Omental fat pad (tissue), 4 donors: Measurements from ENCODE around the gene UBN1. TPM values are rescaled to one million over a fixed set of nuclear protein-coding genes. Genes with fewer than 3 reads are reported as not detected.

Experiments used
- ATAC-seq: fragments of 150-250 bp; one replicate; pipeline ENCODE4 v1.9.1; 2016; ENCODE audit warnings: mild to moderate bottlenecking, moderate library complexity; ENCODE audit not compliant: low FRiP score
- DNase-seq: peaks from one replicate; pipeline ENCODE4 v3.0.0-alpha.2; 2019; ENCODE audit warnings: low spot score
- total RNA-seq, 4 donors: library from RNA; depleted of rRNA; stranded (reverse); fragments of >200 nt; gene quantifications; one replicate each; pipeline ENCODE4 v1.1.0, GENCODE V29; 2016
- TF ChIP-seq, protein P1 (sequence below), 3 donors: fragments of 450-650 bp; IDR thresholded peaks; one replicate each; pipeline ENCODE4 v1.5.1; 2016 to 2017; ENCODE audit warnings: antibody characterized with exemption in 3 of 3, mild to moderate bottlenecking in 3 of 3, moderate library complexity in 2 of 3

UBN1 gene
- total RNA-seq, 4 donors from 2014 or later: 32.8 to 67.5 (median 41.1) TPM

DNA sequence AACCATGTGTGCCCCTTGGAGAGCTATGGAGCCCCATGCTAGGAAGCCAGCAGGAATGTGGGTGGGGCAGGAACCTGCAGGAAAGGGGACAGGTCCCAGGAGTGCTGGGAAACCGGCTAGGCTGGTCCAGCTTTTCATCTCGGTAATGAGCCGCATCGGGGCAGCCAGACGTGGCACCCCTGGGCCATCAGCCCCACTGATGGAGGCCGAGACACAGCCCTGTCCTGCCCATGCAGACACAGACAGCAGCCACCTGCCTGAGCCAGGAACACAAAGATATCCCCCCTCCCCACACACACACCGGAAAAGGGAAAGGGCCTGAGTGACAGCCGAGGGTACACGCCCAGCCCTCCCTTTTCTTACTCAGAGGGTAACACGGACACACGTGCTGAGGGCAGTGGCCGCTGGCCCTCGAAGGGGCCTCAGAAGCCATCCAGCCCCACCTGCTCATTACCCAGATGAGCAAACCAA is 71.5 kb downstream of the UBN1 start:
- DNase-seq (no peak), ATAC-seq (no peak)
- TF ChIP-seq, protein P1, sequence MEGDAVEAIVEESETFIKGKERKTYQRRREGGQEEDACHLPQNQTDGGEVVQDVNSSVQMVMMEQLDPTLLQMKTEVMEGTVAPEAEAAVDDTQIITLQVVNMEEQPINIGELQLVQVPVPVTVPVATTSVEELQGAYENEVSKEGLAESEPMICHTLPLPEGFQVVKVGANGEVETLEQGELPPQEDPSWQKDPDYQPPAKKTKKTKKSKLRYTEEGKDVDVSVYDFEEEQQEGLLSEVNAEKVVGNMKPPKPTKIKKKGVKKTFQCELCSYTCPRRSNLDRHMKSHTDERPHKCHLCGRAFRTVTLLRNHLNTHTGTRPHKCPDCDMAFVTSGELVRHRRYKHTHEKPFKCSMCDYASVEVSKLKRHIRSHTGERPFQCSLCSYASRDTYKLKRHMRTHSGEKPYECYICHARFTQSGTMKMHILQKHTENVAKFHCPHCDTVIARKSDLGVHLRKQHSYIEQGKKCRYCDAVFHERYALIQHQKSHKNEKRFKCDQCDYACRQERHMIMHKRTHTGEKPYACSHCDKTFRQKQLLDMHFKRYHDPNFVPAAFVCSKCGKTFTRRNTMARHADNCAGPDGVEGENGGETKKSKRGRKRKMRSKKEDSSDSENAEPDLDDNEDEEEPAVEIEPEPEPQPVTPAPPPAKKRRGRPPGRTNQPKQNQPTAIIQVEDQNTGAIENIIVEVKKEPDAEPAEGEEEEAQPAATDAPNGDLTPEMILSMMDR (IDR thresholded peaks at IDR 0.05): no peak

DNA sequence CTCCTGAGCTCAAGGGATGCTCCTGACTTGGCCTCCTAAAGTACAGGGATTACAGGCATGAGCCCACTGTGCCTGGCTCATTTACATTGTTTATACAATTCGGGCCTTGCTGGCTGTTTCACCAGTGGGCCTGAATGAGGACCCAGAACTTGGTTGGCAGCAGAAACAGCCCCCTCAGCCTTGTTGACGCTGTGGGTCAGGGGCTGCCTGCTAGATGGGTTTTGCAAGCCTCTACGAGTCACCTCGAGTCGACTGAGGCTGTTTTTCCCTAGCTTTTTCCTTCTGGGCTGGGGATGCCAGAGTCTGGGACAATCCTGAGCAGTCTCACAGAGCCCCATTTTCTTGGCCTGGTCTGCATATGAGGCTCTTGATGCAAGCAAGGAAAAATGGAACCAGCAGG is 73.5 kb downstream of the UBN1 start:
- DNase-seq (no peak), ATAC-seq (no peak)
- TF ChIP-seq, protein P1 (IDR thresholded peaks at IDR 0.05): no peak

- ATAC-seq (no peak), DNase-seq (no peak)
- TF ChIP-seq, protein P1 (IDR thresholded peaks at IDR 0.05): no peak
These were observed 75.6 kb downstream of the UBN1 start for GRCh38 chr16:4922721-4923342.

- no peak for DNase-seq
- no peak for ATAC-seq
- TF ChIP-seq, protein P1 (IDR thresholded peaks at IDR 0.05): no peak
These were observed 76.6 kb downstream of the UBN1 start for GRCh38 chr16:4923853-4924252.

DNA sequence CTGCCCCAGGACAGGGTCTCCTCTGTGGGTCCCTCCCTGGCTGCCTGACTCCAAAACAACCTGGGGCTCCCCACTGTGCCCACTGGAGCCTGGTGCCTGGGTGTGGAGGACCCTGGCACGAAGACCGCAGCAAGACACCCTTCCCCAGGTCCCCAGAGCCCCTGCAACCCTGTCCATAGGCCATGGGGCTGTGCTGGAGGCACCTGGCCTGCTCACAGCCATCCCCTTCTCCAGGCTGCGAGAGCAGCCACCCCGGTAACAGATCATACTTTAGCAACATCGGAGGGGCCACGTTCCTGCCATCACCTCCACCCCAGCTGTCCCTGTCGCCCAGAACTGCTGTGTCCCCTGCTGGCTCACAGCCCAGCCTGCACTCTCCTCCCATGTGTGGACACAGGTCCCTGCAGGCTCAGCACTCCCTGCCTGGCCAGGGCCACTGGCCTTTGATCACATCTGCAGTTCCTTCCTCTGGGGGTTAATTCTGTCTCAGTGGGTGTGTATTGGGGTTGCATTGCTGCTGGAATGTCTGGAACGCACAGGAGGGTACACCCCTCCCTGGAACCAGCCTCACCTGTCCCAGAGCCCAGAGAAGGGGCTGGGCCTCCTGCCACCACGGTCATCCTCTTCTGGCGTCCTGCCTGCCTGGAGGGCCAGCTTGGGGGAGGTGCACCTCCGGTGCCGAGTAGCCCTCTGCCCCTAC is 77.5 kb downstream of the UBN1 start:
- TF ChIP-seq, protein P1 (IDR thresholded peaks at IDR 0.05): no peak
- DNase-seq (no peak), ATAC-seq (no peak)

GRCh38 chr16:4925293-4925607 is 78.0 kb downstream of the UBN1 start:
- no peak for DNase-seq
- TF ChIP-seq, protein P1 (IDR thresholded peaks at IDR 0.05): no peak
- no peak for ATAC-seq

GRCh38 chr16:4925791-4926190 is 78.5 kb downstream of the UBN1 start:
- ATAC-seq: no peak
- DNase-seq: no peak
- TF ChIP-seq, protein P1 (IDR thresholded peaks at IDR 0.05): no peak
